MM.1S (cell line): ENCODE results near the gene ETV3.
"Not testable (repeated sequence)": the region's sequence is repeated elsewhere in the genome, so short reads cannot be mapped to it uniquely, and the experiment has no call there.

Experiments
- DNase-seq: peaks from one replicate; pipeline ENCODE4 v3.0.0-alpha.2; 2015
- H2AFZ ChIP-seq: fragments of 300-600 bp; sonication (generic); 2 replicates; pipeline ENCODE4 v1.6.0; 2016; ENCODE audit warnings: antibody characterized with exemption, low read length
- H3F3A ChIP-seq: fragments of 300-600 bp; sonication (generic); 2 replicates; pipeline ENCODE4 v1.6.1; 2016; ENCODE audit warnings: mild to moderate bottlenecking, antibody characterized with exemption, low read length, moderate library complexity, mixed read lengths; ENCODE audit not compliant: insufficient read depth
- H3K27ac ChIP-seq: fragments of 300-600 bp; sonication (generic); 2 replicates; pipeline ENCODE4 v1.5.1; 2016; ENCODE audit warnings: mild to moderate bottlenecking, low read length
- H3K27me3 ChIP-seq: fragments of 300-600 bp; sonication (generic); replicated peaks from 2 replicates; pipeline ENCODE4 v1.6.0; 2016; ENCODE audit warnings: low read length; ENCODE audit not compliant: insufficient read depth
- H3K36me3 ChIP-seq: fragments of 300-600 bp; sonication (generic); replicated peaks from 2 replicates; pipeline ENCODE4 v1.6.1; 2016; ENCODE audit warnings: mild to moderate bottlenecking, low read length, mixed read lengths; ENCODE audit not compliant: insufficient read depth
- H3K4me1 ChIP-seq: fragments of 300-600 bp; sonication (generic); 2 replicates; pipeline ENCODE4 v1.6.1; 2016; ENCODE audit warnings: low read length, mixed read lengths
- H3K4me2 ChIP-seq: fragments of 300-600 bp; sonication (generic); 2 replicates; pipeline ENCODE4 v1.6.0; 2016; ENCODE audit warnings: low read depth, low read length
- H3K4me3 ChIP-seq: fragments of 300-600 bp; sonication (generic); 2 replicates; pipeline ENCODE4 v1.5.1; 2016; ENCODE audit warnings: low read length, mixed read lengths
- H3K79me2 ChIP-seq: fragments of 300-600 bp; sonication (generic); 2 replicates; pipeline ENCODE4 v1.6.1; 2016; ENCODE audit warnings: mixed run types, low read length, mixed read lengths
- H3K9ac ChIP-seq: fragments of 300-600 bp; sonication (generic); 2 replicates; pipeline ENCODE4 v1.6.1; 2016; ENCODE audit warnings: low read length, mixed read lengths
- H3K9me2 ChIP-seq: fragments of 300-600 bp; sonication (generic); replicated peaks from 2 replicates; pipeline ENCODE4 v1.6.1; 2016; ENCODE audit warnings: mild to moderate bottlenecking, low read length, mixed read lengths; ENCODE audit not compliant: insufficient read depth
- H3K9me3 ChIP-seq: fragments of 300-600 bp; sonication (generic); replicated peaks from 2 replicates; pipeline ENCODE4 v1.6.1; 2016; ENCODE audit warnings: mild to moderate bottlenecking, low read length, mixed read lengths; ENCODE audit not compliant: insufficient read depth
- H4K20me1 ChIP-seq: fragments of 300-600 bp; sonication (generic); 2 replicates; pipeline ENCODE4 v1.6.1; 2016; ENCODE audit warnings: mild to moderate bottlenecking, low read length, moderate library complexity, mixed read lengths; ENCODE audit not compliant: insufficient read depth
- EZH2 ChIP-seq: fragments of 300-600 bp; sonication (generic); optimal IDR thresholded peaks from 2 replicates; pipeline ENCODE3; 2017; ENCODE audit warnings: low read depth, mild to moderate bottlenecking, antibody characterized with exemption, low read length, mixed read lengths
- EZH2phosphoT487 ChIP-seq: fragments of 300-600 bp; sonication (generic); IDR thresholded peaks from 2 replicates; pipeline ENCODE4 v1.6.1; 2018; ENCODE audit warnings: antibody characterized with exemption, low read length
- TF ChIP-seq, protein P1 (sequence below): fragments of 300-600 bp; sonication (generic); IDR thresholded peaks from 2 replicates; pipeline ENCODE4 v1.5.1; 2016; ENCODE audit warnings: antibody characterized with exemption, low read length, mixed read lengths

ETV3 gene

DNA sequence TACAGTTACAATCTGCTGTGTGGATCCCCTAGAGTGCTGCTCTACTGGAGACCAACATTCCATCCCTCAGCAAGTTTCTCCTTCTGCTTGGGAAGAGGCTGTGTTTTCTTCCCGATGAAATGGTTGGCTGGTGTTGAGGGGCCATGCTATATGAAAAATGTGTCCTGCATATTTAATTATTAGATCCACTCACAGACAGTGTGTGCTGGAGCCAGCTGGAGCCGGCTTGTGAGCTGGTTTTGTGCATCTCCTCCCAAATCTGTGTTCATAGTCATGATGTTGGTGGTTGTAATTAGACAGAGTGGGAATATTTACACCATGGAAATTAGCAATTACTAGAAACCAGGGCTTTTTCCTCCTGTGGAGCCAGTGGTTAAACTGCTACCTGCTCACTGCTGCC, 34.4 kb upstream of the ETV3 start:
- H3K36me3 ChIP-seq, H3K79me2 ChIP-seq, H3K27me3 ChIP-seq, H3K9me2 ChIP-seq, H3K9me3 ChIP-seq, H3K4me3 ChIP-seq, H4K20me1 ChIP-seq, DNase-seq: not testable (repeated sequence)
- Histone ChIP-seq H3K27ac (peak overlapping the region; percentile 96), H2AFZ (0 out of 2 replicates have a peak overlapping the region, but pooled peaks have one; percentile 73), H3K4me1 (peaks cover 56% of the 10 kb centered on the region), H3K9ac (peak overlapping the region; percentile 85; the same call in 1 of the 2 replicates), H3F3A (peaks cover 56% of the 10 kb centered on the region), H3K4me2 (peak overlapping the region; percentile 95; the same call in 1 of the 2 replicates)

DNA sequence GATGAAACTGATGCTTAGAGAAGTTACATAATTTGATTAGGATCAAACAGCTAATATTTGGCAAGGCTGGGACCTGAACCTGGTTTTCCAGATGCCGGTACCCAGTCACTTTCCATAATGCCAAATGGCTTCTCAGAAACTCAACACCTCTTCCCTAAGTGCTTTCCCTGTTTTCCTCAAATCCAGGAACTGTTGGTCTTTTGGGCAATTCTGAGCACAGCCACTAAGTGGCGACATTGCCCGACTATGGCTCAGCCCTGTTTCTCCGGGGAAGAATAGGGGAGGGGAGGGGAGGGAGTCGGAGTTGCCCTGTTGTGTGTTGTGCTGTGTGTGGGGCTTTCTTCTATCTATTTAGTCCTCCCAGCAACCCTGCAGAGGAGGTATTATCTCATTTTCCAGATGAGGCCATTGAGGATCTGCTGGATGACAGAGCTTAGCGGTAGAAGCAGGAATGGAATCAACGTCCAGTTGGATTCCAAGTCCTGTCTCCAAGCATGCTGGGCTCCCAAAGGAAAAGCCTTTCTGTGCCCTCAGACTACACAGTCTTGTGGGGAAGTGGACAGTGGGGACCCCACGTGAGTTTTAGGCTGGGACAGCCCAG, 33.8 kb upstream of the ETV3 start:
- H3K4me3 ChIP-seq, H3K27ac ChIP-seq, H3K27me3 ChIP-seq, H3K9ac ChIP-seq, H3K9me3 ChIP-seq, H2AFZ ChIP-seq, H3K36me3 ChIP-seq, H3K9me2 ChIP-seq, H3K4me2 ChIP-seq, H4K20me1 ChIP-seq, H3K79me2 ChIP-seq, DNase-seq: not testable (repeated sequence)
- Histone ChIP-seq H3F3A (peaks cover 50% of the 10 kb centered on the region), H3K4me1 (peaks cover 52% of the 10 kb centered on the region)
- TF ChIP-seq, protein P1, sequence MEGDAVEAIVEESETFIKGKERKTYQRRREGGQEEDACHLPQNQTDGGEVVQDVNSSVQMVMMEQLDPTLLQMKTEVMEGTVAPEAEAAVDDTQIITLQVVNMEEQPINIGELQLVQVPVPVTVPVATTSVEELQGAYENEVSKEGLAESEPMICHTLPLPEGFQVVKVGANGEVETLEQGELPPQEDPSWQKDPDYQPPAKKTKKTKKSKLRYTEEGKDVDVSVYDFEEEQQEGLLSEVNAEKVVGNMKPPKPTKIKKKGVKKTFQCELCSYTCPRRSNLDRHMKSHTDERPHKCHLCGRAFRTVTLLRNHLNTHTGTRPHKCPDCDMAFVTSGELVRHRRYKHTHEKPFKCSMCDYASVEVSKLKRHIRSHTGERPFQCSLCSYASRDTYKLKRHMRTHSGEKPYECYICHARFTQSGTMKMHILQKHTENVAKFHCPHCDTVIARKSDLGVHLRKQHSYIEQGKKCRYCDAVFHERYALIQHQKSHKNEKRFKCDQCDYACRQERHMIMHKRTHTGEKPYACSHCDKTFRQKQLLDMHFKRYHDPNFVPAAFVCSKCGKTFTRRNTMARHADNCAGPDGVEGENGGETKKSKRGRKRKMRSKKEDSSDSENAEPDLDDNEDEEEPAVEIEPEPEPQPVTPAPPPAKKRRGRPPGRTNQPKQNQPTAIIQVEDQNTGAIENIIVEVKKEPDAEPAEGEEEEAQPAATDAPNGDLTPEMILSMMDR, result peak; percentile 42

DNA sequence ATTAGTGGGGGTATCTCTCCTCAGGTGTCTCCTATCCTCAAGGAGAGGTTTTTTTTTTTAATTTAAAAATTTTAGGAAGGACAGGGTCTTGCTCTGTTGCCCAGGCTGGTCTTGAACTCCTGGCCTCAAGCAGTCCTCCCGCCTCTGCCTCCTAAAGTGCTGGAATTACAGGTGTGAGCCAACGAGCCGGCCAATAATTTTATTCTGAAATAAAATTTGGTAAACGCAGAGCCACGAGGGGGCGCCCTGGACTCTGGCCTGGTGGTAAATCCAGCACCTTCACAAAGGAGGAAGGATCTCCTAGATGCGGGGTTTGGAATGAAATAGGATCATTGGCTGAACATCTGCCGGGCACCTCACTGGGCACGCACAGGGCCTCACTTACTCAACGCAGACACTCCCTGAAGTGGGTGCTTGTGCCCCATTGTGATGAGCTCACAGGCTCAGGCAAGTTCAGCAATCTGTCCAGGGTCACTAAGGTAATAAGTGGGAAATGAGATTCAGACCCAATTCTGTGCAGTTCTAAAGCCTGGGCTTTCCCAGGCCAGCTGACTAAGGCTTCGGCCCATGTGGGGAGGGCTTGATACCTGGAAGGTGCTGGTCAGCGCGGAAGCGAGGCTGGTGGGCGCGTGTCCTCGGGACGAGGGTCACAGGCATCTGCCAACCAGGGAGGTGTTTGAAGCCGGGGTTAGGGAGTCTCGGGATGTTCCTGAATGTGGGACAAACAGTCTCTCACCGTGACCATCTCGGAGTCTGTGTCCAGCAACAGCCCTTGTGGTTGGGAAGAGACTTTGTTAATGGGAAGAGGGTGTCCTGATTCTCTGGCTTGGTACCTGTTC, 32.7 kb upstream of the ETV3 start:
- DNase-seq, result peak; percentile 82
- Histone ChIP-seq H3K79me2 (peaks cover 7% of the 10 kb centered on the region; the same call in 1 of the 2 replicates), H2AFZ (no peak overlapping the region), H3K4me3 (no peak overlapping the region), H3K4me1 (peaks cover 41% of the 10 kb centered on the region), H3K27me3 (no peaks in the 10 kb centered on the region), H3K9me3 (no peaks in the 10 kb centered on the region), H3K4me2 (no peak overlapping the region), H3F3A (peaks cover 39% of the 10 kb centered on the region), H3K36me3 (no peaks in the 10 kb centered on the region), H3K9ac (no peak overlapping the region), H3K27ac (no peak overlapping the region), H4K20me1 (no peaks in the 10 kb centered on the region), H3K9me2 (no peaks in the 10 kb centered on the region)
- TF ChIP-seq, protein P1, result peak; percentile 68
- no peak for TF ChIP-seq EZH2

DNA sequence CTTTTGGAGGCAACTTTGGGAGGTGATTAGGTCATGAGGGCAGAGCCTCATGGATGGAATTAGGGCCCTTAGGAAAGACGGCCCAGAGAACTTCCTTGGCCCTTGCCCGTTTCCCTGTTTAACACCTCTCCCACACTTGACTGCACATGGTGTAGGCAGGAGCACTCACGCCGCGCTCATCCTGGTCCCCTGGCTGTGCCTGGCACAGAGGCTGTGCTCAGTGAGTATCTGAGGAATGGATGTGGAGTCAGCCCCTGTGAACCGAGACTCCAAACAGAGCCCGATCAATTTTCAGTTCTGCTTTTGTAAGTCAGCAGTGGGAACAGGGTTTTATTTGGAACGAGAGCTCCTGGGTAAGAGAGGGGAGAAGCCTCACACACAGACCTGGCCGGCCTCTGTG, 29.8 kb upstream of the ETV3 start:
- Histone ChIP-seq H3K9me2 (no peaks in the 10 kb centered on the region), H3K36me3 (no peaks in the 10 kb centered on the region), H3K4me2 (peak overlapping the region; percentile 12)

More for the DNA sequence above, 29.8 kb upstream of the ETV3 start:
- H3K4me1 ChIP-seq, result peaks cover 22% of the 10 kb centered on the region
- no peak for DNase-seq
- no peak overlapping the region for H3K9ac ChIP-seq
- no peaks in the 10 kb centered on the region for H3K9me3 ChIP-seq
- no peaks in the 10 kb centered on the region for H4K20me1 ChIP-seq
- H3F3A ChIP-seq, result peaks cover 12% of the 10 kb centered on the region
- no peak overlapping the region for H2AFZ ChIP-seq
- TF ChIP-seq, protein P1, result no peak
- no peak for TF ChIP-seq EZH2phosphoT487
- TF ChIP-seq EZH2, result no peak
- H3K4me3 ChIP-seq, result no peak overlapping the region
- no peak overlapping the region for H3K27ac ChIP-seq
- no peaks in the 10 kb centered on the region for H3K79me2 ChIP-seq
- H3K27me3 ChIP-seq, result no peaks in the 10 kb centered on the region
